Osteoblast (primary cell): ENCODE data around the gene CASP10. TPM values are rescaled to one million over a fixed set of nuclear protein-coding genes. Genes with fewer than 3 reads are reported as not detected.

Experiments
- DNase-seq: peaks from one replicate; pipeline ENCODE4 v3.0.0; 2011; ENCODE audit warnings: low spot score, mixed read lengths; ENCODE audit not compliant: insufficient read length; ENCODE audit errors: missing footprints
- H2AFZ ChIP-seq: 2 replicates; pipeline ENCODE4 v1.6.0; 2011; ENCODE audit warnings: mild to moderate bottlenecking, low read length
- H3K27ac ChIP-seq: 2 replicates; pipeline ENCODE4 v1.5.1; 2011; ENCODE audit warnings: mild to moderate bottlenecking, low read depth, low read length, moderate library complexity
- H3K27me3 ChIP-seq: 2 replicates; pipeline ENCODE4 v1.6.0; 2012; ENCODE audit warnings: mild to moderate bottlenecking, control low read depth, inconsistent platforms, low read length, moderate library complexity; ENCODE audit not compliant: insufficient read depth
- H3K36me3 ChIP-seq: 2 replicates; pipeline ENCODE4 v1.5.1; 2011; ENCODE audit warnings: mild to moderate bottlenecking, low read length, control low read depth, moderate library complexity; ENCODE audit not compliant: insufficient read depth
- H3K4me1 ChIP-seq: 2 replicates; pipeline ENCODE4 v1.5.1; 2011; ENCODE audit warnings: mild to moderate bottlenecking, low read length, control low read depth, moderate library complexity; ENCODE audit not compliant: insufficient read depth
- H3K4me2 ChIP-seq: 2 replicates; pipeline ENCODE4 v1.6.0; 2011; ENCODE audit warnings: mild to moderate bottlenecking, low read length; ENCODE audit not compliant: insufficient read depth
- H3K4me3 ChIP-seq: fragments of 200-600 bp; sonication (generic); 3 replicates; pipeline ENCODE4 v1.5.1; 2012; ENCODE audit warnings: mild to moderate bottlenecking, low read length, inconsistent platforms; ENCODE audit not compliant: insufficient read depth
- H3K79me2 ChIP-seq: 2 replicates; pipeline ENCODE4 v1.6.0; 2012; ENCODE audit warnings: mild to moderate bottlenecking, low read length, control low read depth, inconsistent platforms; ENCODE audit not compliant: insufficient read depth
- H3K9me3 ChIP-seq: 2 replicates; pipeline ENCODE4 v1.5.1; 2011; ENCODE audit warnings: low read depth, low read length, control low read depth
- H4K20me1 ChIP-seq: 2 replicates; pipeline ENCODE4 v1.6.0; 2012; ENCODE audit warnings: mild to moderate bottlenecking, low read length, control low read depth; ENCODE audit not compliant: insufficient read depth
- total RNA-seq: library from RNA; depleted of rRNA; stranded (reverse); fragments of >200 nt; gene quantifications from 2 replicates; pipeline ENCODE4 v1.2.3, GENCODE V29; 2012
- TF ChIP-seq, protein P1 (sequence below): IDR thresholded peaks from 2 replicates; pipeline ENCODE4 v1.5.1; 2011; ENCODE audit warnings: mild to moderate bottlenecking, low read depth, low read length, moderate library complexity; ENCODE audit errors: extremely low read depth

The CASP10 gene
- total RNA-seq, 1 donor = 3.3 TPM

DNA sequence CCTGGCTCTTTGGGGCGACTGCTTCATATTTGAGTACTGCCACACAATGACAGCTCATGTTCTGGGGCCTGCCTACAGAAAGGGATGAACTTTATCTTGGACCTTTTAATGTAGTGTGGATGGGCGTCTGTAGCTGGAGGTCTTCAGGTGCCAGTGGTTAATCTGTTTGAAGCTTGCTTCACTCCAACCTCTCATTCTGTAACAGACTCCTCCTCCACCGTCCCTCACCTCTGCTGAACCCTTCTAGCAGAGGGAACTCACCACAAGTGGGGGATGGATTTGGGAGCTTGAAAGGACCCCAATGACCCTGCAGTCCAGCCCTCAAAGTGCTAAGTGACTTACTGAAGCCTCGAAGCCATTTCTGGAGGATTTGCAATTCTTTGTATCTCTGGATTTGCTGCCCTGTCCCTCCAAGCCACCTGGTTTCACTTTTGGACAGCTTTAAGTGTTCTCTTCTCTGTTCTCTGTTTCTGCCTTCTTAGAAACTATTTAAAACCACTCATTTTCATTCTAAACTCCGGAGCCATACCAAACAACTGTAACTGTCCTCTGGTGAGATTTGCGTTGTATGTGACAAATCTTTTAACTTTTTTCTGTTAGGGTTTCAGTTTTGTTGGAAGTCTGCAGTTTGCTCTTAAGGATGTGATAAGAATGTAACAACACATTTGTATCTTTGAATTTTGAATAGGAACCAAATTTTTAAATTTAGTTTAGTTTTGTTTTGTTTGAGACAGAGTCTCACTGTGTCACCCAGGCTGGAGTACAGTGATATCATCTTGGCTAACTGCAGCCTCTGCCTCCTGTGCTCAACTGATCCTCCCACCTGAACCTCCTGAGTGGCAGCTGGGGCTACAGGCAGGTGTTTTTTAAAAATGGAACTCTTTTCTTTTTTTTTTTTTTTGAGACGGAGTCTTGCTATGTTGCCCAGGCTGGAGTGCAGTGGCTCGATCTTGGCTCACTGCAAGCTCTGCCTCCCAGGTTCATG, 40.4 kb downstream of the CASP10 start:
- Histone ChIP-seq H3K36me3 (no peaks in the 10 kb centered on the region), H3K4me2 (peak overlapping the region; percentile 69), H4K20me1 (no peaks in the 10 kb centered on the region), H3K27ac (no peak overlapping the region), H2AFZ (peak overlapping the region; percentile 80), H3K27me3 (no peaks in the 10 kb centered on the region), H3K79me2 (no peaks in the 10 kb centered on the region), H3K4me1 (peaks cover 7% of the 10 kb centered on the region), H3K4me3 (peak overlapping the region; percentile 31), H3K9me3 (no peaks in the 10 kb centered on the region)
- TF ChIP-seq, protein P1, sequence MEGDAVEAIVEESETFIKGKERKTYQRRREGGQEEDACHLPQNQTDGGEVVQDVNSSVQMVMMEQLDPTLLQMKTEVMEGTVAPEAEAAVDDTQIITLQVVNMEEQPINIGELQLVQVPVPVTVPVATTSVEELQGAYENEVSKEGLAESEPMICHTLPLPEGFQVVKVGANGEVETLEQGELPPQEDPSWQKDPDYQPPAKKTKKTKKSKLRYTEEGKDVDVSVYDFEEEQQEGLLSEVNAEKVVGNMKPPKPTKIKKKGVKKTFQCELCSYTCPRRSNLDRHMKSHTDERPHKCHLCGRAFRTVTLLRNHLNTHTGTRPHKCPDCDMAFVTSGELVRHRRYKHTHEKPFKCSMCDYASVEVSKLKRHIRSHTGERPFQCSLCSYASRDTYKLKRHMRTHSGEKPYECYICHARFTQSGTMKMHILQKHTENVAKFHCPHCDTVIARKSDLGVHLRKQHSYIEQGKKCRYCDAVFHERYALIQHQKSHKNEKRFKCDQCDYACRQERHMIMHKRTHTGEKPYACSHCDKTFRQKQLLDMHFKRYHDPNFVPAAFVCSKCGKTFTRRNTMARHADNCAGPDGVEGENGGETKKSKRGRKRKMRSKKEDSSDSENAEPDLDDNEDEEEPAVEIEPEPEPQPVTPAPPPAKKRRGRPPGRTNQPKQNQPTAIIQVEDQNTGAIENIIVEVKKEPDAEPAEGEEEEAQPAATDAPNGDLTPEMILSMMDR = no peak
- no peak for DNase-seq

DNA sequence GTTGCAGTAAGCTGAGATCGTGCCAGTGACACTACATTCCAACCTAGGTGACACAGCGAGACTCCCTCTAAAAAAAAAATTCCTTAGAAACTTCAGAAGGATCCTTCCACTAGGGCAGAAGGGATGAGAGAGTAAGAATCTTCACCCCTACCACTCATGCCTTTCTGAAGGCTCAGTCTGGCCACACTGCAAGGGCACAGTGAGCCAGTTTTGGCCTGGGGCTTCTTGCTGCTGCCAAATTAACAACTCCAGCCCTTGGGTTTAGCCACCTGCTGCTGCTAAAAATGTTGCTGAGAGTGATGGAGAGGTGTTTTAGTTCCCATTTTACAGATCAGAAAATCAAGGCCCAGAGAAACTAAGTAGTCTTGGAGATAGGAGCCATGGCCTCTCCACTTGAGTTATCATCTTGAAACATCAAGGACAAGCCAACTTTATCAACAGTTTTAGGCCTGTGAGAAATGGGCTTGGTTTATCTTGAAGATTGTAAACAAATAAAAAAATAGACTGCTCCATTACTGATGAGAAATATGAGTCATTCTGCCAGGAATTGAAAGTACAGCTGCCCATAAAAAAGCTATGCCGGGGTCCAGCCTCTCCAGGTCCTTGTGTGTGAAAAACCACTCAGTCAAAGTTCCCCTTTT, 45.5 kb downstream of the CASP10 start:
- Histone ChIP-seq H3K36me3 (no peaks in the 10 kb centered on the region), H3K4me1 (peaks cover 6% of the 10 kb centered on the region), H3K4me3 (no peak overlapping the region), H3K27ac (no peak overlapping the region), H3K9me3 (no peaks in the 10 kb centered on the region), H3K27me3 (no peaks in the 10 kb centered on the region), H3K79me2 (no peaks in the 10 kb centered on the region), H2AFZ (no peak overlapping the region), H3K4me2 (no peak overlapping the region), H4K20me1 (no peaks in the 10 kb centered on the region)
- TF ChIP-seq, protein P1 = no peak
- DNase-seq = peak; percentile 44

DNA sequence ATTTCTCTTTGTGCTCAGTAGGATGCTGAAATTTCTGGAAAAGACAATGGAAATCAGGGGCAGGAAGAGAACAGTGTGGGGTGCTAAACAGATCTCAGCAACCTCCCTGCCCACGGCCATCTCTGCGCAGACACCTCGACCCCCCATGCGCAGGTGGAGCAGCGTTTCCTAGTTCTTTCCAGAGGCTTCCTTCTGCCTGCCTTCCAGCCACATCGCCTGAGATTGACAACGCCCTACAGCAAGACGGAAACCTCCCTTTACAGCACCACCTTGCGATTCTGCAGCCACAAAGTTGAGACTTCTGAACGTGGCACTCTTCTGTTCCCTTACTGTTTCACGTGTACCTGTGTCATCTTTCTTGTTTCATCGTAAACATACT, 46.0 kb downstream of the CASP10 start:
- TF ChIP-seq, protein P1 = no peak
- Histone ChIP-seq H3K4me3 (no peak overlapping the region), H4K20me1 (no peaks in the 10 kb centered on the region), H3K4me1 (peaks cover 6% of the 10 kb centered on the region), H3K27ac (no peak overlapping the region), H3K27me3 (no peaks in the 10 kb centered on the region), H3K36me3 (no peaks in the 10 kb centered on the region), H3K4me2 (no peak overlapping the region), H3K79me2 (no peaks in the 10 kb centered on the region), H3K9me3 (no peaks in the 10 kb centered on the region), H2AFZ (no peak overlapping the region)
- no peak for DNase-seq
